LNCaP clone FGC (cell line): ENCODE results near the gene KIAA0232.

ENCODE experiments used
- DNase-seq: peaks from one replicate; pipeline ENCODE4 v3.0.0-alpha.2; 2011; ENCODE audit warnings: low read depth
- H3K4me3 ChIP-seq: 2 replicates; pipeline ENCODE4 v1.5.1; 2011; ENCODE audit warnings: mild to moderate bottlenecking, low read depth, low read length, control low read depth
- CTCF ChIP-seq: IDR thresholded peaks from 2 replicates; pipeline ENCODE4 v1.5.1; 2012; ENCODE audit warnings: mild to moderate bottlenecking; ENCODE audit not compliant: control insufficient read depth, insufficient read depth; ENCODE audit errors: extremely low read depth

Gene KIAA0232

DNA sequence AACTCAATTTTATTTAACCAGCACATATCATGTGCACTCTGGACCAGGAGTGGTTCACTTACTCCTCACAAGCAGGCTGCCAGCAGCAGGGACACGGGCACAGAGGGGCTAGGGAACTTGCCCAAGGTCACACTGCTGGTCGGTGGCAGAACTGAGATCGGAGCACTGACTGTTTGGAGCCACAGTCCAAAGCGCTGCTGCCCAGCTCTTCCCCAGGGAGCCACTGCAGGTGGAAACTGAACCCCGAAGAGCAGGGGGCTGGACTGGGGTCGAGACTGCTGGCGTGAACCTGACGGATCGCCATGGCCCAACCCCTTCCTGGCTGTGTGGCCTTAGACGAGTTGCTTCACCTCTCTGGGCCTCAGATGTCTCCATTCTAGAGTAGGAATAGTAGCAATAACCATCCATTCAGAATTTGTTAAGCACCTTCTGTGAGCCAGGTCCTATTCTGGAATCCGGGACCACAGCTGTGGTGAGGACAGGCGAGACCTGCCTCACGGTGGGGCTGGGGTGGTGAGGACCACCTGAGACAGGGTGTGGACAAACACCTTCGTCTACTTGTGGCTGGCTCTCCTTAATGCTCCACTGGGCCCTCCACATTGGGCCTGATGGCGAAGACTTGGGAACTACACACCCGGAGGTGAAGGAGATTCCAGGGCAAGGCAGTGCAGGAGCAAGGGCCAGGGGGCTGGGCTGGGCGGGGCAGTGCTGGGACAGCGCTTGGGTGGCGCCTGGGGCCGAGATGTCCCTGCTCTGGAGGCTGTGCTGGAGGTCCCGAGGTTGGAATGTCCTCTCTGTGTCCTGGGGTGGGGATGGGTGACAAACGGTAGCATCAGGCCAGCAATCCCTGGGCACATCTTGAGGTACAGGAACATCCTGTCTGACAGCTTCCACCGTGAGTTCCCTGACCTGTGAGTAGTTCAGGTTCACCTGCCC is 32.0 kb upstream of the KIAA0232 start:
- TF ChIP-seq CTCF, result no peak
- H3K4me3 ChIP-seq, result no peak overlapping the region
- peak; percentile 88 for DNase-seq

GRCh38 chr4:6751611-6752485 is 30.7 kb upstream of the KIAA0232 start:
- TF ChIP-seq CTCF, result no peak
- DNase-seq, result peak; percentile 73
- H3K4me3 ChIP-seq, result no peak overlapping the region

- no peak for TF ChIP-seq CTCF
- DNase-seq, result no peak
These were observed 30.1 kb upstream of the KIAA0232 start for GRCh38 chr4:6752486-6752829.

DNA sequence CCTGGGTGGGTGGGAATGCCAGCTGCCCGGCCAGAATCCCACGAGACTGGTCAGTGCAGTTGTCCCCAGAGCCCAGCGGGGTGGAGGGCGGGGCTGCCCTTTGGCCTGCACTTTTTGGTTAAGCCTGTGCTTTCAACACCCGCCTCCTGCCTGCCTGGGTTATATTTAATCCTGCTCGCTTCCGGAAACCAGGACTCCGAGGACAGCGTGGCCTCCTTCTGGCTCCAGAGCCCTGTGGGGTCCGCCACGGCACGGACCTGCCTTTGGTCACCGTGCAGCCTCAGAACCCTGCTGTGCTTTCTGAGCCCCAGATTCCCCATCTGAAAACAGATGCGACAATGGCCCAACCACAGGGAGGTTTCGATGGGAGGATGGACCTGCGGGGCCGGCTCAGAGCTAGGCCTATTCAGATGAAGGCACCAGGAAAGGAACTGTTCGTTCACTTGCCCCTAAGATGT is 29.4 kb upstream of the KIAA0232 start:
- no peak for DNase-seq
- H3K4me3 ChIP-seq, result no peak overlapping the region
- TF ChIP-seq CTCF, result no peak

More at GRCh38 chr4:6752486-6752829, 30.1 kb upstream of the KIAA0232 start:
- no peak overlapping the region for H3K4me3 ChIP-seq

DNA sequence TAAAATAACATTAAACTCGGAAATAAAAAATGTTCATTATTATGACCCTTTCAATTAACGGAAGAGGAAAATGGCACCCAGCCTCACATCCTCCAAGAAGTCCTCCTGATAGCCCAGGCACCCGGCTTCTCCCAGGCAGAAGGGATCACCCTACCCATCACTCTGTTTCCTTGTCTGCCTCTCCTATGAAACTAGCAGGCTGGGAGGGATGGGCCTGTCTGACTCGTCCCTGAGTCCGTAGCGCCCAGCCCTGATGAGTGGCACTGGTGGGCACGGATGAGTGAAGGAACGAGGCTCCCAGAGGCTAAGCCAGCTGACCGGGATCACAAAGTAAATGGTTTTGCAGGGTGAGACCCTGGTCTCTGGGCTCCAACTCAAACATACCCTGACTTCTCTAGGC is 28.6 kb upstream of the KIAA0232 start:
- DNase-seq, result no peak
- TF ChIP-seq CTCF, result no peak
- H3K4me3 ChIP-seq, result no peak overlapping the region

- DNase-seq, result no peak
- TF ChIP-seq CTCF, result no peak
- no peak overlapping the region for H3K4me3 ChIP-seq
These were observed 27.9 kb upstream of the KIAA0232 start for GRCh38 chr4:6754481-6755087.
